ENCODE measurements around the gene MEST. TPM values are rescaled to one million over a fixed set of nuclear protein-coding genes. Genes with fewer than 3 reads are reported as not detected.

Gene MEST
- total RNA-seq, 2 donors from 2014 or later, result 5.0 to 5.6 TPM

DNA sequence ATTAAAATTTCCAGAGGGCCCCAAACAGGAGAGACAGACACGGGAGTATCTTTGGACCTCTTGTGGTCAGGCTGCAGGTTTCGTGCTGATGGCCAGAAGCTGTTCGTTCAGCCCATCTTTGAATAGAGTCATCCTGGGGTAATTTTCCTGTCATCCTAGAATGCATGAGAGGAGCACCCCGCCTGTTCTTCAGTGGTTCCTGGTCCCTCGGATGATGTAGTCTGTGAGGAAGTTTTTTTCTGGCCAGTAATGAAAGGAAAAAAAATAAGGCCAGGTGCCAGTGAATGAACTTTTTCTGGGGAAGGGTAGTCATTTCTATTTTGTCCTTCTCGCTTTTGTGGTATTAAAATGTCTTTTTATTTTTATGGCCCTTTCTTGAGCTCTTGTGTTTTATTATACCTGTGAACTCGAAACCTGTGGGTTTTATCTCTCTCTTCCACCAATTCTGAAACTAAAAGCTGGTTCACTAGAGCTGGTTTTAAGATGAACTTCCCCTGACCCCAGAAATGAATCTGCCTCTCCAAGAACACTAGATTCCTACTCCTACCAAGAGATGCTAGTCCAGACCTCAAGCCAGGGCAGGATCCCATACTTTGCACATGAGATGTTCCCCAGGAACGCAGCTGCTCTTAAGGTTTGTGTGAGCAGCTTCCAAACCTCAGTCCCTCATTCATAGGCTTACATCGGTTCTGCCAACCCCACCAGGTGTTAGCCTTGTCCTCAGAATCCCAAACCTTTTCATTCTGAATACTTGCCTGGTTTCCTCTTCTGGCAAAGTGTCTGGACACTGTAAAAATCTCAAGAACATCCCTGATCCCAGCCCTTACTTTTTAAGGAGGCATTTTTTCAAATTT is 15.4 kb upstream of the MEST start:
- Histone ChIP-seq H3K27me3 (replicated peaks; ENCODE audit: insufficient read depth) (no peaks in the 10 kb centered on the region), H3K4me1 (ENCODE audit: control insufficient read depth in 1 of 2, low read depth in 2 of 2) (no peaks in the 10 kb centered on the region), H3K9me3 (peaks cover 3% of the 10 kb centered on the region), H3K4me3 (no peak overlapping the region), H3K36me3 (no peaks in the 10 kb centered on the region), H3K27ac (no peak overlapping the region)
- ATAC-seq (ENCODE audit: insufficient number of reproducible peaks, low FRiP score, low read depth) (no peak), DNase-seq (ENCODE audit: low spot score) (no peak)
- TF ChIP-seq, protein P1, sequence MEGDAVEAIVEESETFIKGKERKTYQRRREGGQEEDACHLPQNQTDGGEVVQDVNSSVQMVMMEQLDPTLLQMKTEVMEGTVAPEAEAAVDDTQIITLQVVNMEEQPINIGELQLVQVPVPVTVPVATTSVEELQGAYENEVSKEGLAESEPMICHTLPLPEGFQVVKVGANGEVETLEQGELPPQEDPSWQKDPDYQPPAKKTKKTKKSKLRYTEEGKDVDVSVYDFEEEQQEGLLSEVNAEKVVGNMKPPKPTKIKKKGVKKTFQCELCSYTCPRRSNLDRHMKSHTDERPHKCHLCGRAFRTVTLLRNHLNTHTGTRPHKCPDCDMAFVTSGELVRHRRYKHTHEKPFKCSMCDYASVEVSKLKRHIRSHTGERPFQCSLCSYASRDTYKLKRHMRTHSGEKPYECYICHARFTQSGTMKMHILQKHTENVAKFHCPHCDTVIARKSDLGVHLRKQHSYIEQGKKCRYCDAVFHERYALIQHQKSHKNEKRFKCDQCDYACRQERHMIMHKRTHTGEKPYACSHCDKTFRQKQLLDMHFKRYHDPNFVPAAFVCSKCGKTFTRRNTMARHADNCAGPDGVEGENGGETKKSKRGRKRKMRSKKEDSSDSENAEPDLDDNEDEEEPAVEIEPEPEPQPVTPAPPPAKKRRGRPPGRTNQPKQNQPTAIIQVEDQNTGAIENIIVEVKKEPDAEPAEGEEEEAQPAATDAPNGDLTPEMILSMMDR (IDR thresholded peaks at IDR 0.05), result no peak

DNA sequence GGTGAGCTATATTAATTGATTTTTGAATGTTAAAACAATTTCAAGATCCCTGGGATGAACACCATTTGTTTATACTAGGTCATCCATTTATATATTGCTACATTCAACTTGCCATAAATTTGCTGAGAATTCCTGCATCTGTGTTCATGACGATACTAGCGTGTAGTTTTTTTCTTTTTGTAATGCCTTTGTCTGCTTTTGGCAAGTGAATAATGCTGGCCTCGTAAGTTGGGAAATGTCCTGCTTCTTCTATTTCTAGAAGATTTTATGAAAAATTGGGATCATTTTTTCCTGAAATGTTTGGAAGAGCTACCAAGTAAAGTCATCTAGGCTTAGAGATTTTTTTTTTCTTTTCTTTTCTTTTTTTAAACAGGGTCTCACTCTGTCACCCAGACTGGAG is 12.9 kb upstream of the MEST start:
- no peak overlapping the region for H3K4me3 ChIP-seq
- DNase-seq (ENCODE audit: low spot score), result no peak
- no peak for ATAC-seq (ENCODE audit: insufficient number of reproducible peaks, low FRiP score, low read depth)

DNA sequence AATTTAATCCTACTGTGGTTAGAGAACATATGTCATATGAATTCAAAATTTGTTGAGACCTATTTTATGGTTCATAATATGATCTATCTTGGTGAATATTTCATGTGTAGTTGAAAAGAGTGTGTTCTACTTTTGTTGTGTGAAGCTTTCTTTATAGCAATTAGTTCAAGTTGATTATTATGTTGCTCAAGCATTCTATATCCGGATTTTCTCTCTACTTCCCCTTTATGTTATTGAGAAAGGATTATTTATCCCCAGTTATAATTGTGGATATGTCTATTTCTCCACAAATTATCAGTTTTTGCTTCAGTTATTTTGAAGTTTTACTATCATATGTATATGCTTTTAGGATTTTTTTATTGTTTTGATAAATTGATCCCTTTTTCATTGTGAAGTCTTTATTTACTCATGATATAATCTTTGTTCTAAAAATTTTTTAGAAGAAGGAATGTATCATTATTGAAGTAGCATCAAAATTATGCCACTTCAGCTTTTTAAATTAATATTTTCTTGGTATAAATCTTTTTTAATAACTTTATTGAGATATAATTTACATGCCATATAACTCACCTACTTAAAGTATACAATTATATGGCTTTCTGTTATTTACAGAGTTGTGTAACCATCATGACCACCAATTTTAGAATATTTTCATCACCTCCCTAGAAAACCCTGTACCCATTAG is 12.0 kb upstream of the MEST start:
- ATAC-seq (ENCODE audit: insufficient number of reproducible peaks, low FRiP score, low read depth) (no peak), DNase-seq (ENCODE audit: low spot score) (no peak)
- no peak overlapping the region for H3K4me3 ChIP-seq
- TF ChIP-seq, protein P1 (IDR thresholded peaks at IDR 0.05), result no peak
- H3K4me1 ChIP-seq (ENCODE audit: control insufficient read depth in 1 of 2, low read depth in 2 of 2), result no peaks in the 10 kb centered on the region
- H3K27ac ChIP-seq, result no peak overlapping the region
- peaks cover 3% of the 10 kb centered on the region for H3K9me3 ChIP-seq
- no peaks in the 10 kb centered on the region for H3K36me3 ChIP-seq
- H3K27me3 ChIP-seq (replicated peaks; ENCODE audit: insufficient read depth), result no peaks in the 10 kb centered on the region

More for the DNA sequence above, 12.9 kb upstream of the MEST start:
- no peaks in the 10 kb centered on the region for H3K36me3 ChIP-seq
- H3K27me3 ChIP-seq (replicated peaks; ENCODE audit: insufficient read depth), result no peaks in the 10 kb centered on the region
- H3K4me1 ChIP-seq (ENCODE audit: control insufficient read depth in 1 of 2, low read depth in 2 of 2), result no peaks in the 10 kb centered on the region
- H3K9me3 ChIP-seq, result peaks cover 3% of the 10 kb centered on the region
- no peak overlapping the region for H3K27ac ChIP-seq
- TF ChIP-seq, protein P1 (IDR thresholded peaks at IDR 0.05), result no peak

DNA sequence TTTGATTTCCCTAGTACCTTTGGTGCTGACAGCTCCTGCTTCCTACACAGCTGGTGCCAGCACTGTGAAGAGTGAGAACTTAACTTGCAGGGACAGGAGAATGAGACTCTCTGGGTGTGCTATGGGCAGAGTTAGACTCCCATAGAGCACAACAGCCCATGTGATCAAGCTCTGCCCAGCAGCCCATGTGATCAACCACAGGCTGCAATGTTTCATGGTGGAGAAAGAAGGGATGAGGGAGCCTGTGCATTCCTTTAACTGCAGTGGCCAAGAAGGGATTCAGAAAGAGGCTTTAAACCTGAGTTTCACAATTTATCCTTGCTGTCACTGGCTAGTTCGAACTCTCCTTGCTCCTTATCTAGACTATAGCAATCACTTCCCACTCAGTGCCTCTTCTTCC is 10.0 kb upstream of the MEST start:
- Histone ChIP-seq H3K36me3 (no peaks in the 10 kb centered on the region), H3K27ac (no peak overlapping the region), H3K4me3 (no peak overlapping the region), H3K27me3 (replicated peaks; ENCODE audit: insufficient read depth) (no peaks in the 10 kb centered on the region), H3K4me1 (ENCODE audit: control insufficient read depth in 1 of 2, low read depth in 2 of 2) (peaks cover 0 to 6% of the 10 kb centered on the region in 2 donors), H3K9me3 (peaks cover 3% of the 10 kb centered on the region)
- TF ChIP-seq, protein P1 (IDR thresholded peaks at IDR 0.05), result no peak
- ATAC-seq (ENCODE audit: insufficient number of reproducible peaks, low FRiP score, low read depth) (no peak), DNase-seq (ENCODE audit: low spot score) (no peak)

DNA sequence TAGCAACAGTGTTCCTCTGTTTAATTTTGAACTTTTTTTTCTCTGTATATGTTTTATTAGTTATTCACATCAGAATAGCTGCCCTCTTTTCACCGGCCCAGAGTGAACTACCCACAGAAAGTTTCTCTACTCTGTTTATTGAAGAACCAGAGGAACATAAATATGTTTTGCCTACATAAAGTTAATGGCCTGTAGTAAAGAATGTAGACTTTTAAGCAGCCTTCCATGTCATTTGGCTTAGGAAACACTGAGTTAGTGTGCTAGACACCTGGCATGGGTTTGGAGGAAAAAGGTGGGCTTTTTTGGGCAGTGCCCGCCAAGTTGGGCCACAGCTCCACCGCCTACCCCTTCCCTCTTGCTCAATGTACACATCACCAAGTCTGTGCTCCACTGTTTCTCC is 8.9 kb upstream of the MEST start:
- TF ChIP-seq, protein P1 (IDR thresholded peaks at IDR 0.05), result no peak
- peaks cover 0 to 6% of the 10 kb centered on the region in 2 donors for H3K4me1 ChIP-seq (ENCODE audit: control insufficient read depth in 1 of 2, low read depth in 2 of 2)
- H3K27ac ChIP-seq, result no peak overlapping the region

More for the DNA sequence above, 8.9 kb upstream of the MEST start:
- H3K9me3 ChIP-seq, result no peaks in the 10 kb centered on the region
- H3K4me3 ChIP-seq, result no peak overlapping the region
- H3K27me3 ChIP-seq (replicated peaks; ENCODE audit: insufficient read depth), result no peaks in the 10 kb centered on the region
- no peaks in the 10 kb centered on the region for H3K36me3 ChIP-seq
- ATAC-seq (ENCODE audit: insufficient number of reproducible peaks, low FRiP score, low read depth) (no peak), DNase-seq (ENCODE audit: low spot score) (no peak)

Data from thoracic aorta (tissue), 2 donors.